Body of pancreas (tissue), 4 donors: ENCODE data around the gene CD177.
"Not testable (repeated sequence)": the region's sequence is repeated elsewhere in the genome, so short reads cannot be mapped to it uniquely, and the experiment has no call there.

Experiments used
- CTCF ChIP-seq, 7 experiments: fragments of 450-650 bp in 4 of 7; fragments of 200-600 bp in 3 of 7; sonication (generic) in 3 of 7; IDR thresholded peaks; one replicate each; pipeline ENCODE4 v1.5.1; 2016 to 2019; ENCODE audit warnings: antibody characterized with exemption in 7 of 7
- POLR2A ChIP-seq, 3 donors: fragments of 450-650 bp; IDR thresholded peaks; one replicate each; pipeline ENCODE4 v1.6.1; 2016; ENCODE audit warnings: antibody characterized with exemption in 3 of 3, mild to moderate bottlenecking in 2 of 3

DNA sequence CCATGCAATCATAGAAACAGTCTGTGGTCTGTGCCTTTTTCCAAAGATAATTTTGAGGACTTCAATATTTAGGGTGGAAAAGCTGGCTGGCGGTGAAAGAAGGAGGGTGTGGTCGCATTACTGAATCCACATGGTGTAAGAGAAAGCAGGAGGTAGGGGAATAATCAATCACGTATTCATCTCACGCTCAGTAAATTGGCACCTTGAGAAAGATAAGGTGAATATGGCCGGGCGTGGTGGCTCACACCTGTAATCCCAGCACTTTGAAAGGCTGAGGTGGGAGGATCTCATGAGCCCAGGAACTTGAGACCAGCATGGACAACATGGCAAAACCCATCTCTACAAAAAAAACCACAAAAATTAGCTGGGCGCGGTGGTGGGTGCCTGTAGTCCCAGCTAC is 3.7 kb upstream of the CD177 start:
- not testable (repeated sequence) for TF ChIP-seq POLR2A, CTCF (IDR thresholded peaks at IDR 0.05)
